Vagina (tissue), 2 donors: ENCODE results near the gene ZCCHC7.

ENCODE experiments used
- CTCF ChIP-seq, 3 experiments: fragments of 450-650 bp in 2 of 3; fragments of 200-600 bp in 1 of 3; sonication (generic) in 1 of 3; IDR thresholded peaks; one replicate each; pipeline ENCODE4 v1.5.1; 2017 to 2019; ENCODE audit warnings: antibody characterized with exemption in 3 of 3, mild to moderate bottlenecking in 2 of 3, moderate library complexity in 2 of 3
- POLR2A ChIP-seq, 2 donors: fragments of 450-650 bp; IDR thresholded peaks; one replicate each; pipeline ENCODE4 v1.6.1; 2017; ENCODE audit warnings: antibody characterized with exemption in 2 of 2, mild to moderate bottlenecking in 2 of 2, moderate library complexity in 2 of 2
- POLR2AphosphoS5 ChIP-seq, 2 donors: sonication (generic); formaldehyde crosslinking; IDR thresholded peaks; one replicate each; pipeline ENCODE4 v1.9.0; 2017; ENCODE audit warnings: antibody characterized with exemption in 2 of 2, mild to moderate bottlenecking in 2 of 2, low read depth in 1 of 2; ENCODE audit not compliant: insufficient read depth in 1 of 2

DNA sequence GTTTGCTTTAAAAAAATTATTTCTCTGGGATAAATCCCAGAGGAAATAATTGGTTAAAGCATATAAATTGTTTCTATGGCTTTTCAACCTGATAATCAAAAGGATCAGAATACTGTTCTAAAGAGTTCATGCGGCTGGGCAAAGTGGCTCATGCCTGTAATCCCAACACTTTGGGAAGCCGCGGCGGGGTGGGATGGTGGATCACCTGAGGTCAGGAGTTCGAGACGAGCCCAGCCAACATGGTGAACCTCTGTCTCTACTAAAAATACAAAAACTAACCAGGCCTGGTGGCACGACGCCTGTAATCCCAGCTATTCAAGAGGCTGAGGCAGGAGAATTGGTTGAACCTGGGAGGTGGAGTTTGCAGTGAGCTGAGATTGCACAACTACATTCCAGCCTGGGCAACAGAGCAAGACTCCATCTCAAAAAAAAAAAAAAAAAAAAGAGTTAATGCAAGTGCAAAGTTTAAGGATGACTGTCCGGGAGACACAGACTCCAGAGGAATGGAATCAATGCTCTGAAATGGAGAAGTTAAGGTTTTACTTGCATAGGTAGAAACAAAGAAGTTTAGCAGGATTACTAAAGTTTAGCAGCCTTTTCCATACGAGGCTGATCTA lies 285.5 kb downstream of the ZCCHC7 start:
- no peak for TF ChIP-seq CTCF (IDR thresholded peaks at IDR 0.05)
- no peak for TF ChIP-seq POLR2AphosphoS5 (IDR thresholded peaks at IDR 0.05; ENCODE audit: insufficient read depth in 1 of 2, low read depth in 1 of 2)
- TF ChIP-seq POLR2A (IDR thresholded peaks at IDR 0.05), result no peak
